Anterior cingulate cortex (tissue), 58 donors: ENCODE measurements around the gene PRODH2.

Experiments used
- DNase-seq, 58 donors: peaks; one replicate each; lab custom pipeline; 2025; lab: John Stamatoyannopoulos, UW

PRODH2 gene

DNA sequence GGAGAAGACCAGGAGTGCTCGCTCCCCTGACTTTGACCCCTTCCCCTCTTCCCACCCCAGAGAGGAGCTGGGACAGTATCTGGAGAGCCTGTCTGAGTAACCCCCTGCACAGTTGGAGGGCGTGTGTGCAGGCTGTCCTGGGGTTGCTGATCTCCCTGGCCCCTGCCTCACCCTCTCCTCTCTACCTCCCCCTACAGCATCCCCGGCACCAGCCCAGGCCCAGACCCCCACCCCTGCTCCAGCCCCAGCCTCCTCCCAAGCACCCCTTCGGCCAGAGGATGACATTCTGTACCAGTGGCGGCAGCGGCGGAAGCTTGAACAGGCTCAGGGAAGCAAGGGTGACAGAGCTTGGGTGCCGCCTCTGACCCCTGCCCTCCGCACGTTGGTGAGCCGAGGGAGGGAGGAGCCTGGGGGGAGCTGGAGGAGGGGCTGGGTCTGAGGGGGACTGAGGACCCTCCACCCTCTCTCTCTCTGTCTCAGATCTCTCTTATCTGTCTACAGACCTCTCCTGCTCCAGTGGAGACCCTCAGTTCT, 46.0 kb downstream of the PRODH2 start:
- DNase-seq, result no peak

DNA sequence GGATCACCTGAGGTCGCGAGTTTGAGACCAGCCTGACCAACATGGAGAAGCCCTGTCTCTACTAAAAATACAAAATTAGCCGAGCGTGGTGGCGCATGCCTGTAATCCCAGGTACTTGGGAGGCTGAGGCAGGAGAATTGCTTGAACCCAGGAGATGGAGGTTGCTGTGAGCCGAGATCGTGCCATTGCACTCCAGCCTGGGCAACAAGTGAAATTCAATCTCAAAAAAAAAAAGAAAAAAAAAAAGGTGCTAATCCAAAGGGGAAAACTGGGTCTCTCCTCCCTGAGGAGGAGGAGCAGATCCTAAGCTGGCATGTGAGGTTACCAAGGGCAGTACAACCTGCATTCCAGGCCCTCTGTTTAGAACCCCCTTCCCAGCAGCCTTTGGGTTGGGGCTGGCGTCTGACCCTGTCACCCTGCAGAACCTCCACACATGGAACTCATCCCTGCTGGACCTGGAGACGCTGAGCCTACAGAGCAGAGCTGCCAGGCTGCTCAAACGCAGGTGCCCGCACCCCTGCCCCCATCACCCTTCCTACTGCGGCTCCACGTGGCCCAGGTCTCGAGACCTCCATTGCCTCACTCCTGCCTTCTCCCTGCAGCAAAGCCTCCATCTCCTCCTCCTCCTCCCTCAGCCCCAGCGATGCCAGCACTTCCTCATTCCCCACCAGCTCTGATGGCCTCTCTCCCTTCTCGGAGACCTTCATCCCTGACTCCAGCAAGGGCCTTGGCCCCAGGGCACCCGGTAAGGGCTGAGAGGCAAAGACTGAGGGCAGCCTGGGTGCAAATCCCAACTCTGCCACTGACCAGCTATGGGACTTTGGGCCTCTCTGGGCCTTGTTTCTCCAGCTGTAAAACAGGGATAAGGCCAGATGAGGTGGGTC, 48.0 kb downstream of the PRODH2 start:
- DNase-seq, result no peak

DNA sequence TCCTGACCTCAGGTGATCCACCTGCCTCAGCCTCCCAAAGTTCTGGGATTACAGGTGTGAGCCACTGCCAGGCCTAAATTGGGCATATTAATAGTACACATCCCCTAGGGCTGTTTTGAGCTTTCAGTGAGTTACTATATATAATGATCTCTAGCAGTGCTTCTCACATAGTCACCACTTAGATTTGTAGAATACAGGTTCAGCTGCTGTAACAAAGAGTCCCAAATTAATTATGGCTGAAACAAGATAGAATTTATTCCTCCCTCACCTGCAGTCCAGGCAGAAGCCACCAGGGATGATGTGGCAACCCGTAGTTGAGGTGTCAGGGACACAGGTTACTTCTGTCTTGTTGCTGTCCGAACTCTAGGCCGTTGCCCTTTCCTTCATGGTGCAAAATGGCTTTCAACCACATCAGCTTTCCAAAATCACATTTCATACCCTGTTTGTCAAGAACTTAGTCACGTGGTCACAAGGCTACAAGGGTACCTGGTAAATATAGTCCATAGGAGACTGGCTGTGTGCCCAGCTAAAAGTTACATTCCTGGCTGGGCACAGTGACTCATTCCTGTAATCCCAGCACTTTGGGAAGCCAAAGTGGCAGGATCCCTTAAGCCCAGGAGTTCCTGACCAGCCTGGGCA, 51.8 kb downstream of the PRODH2 start:
- no peak for DNase-seq

DNA sequence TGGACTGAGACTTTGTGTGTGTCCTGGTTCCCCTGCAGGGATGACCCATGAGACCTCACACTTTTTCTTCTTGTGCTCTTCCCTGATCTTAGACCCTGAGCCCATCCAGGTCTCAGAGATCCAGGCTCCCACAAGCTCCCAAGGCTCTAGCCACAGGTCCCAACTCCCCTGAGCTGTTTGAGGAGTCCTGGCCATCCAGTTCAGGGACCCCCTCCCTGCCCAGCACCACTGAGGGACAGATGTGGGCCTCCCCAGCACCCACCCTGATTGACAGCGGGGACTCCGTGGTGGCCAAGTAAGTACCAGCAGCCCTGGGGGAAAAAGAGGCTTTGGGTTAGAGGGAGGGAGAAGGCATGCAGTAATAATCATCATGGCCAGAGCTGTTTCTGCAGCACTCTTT, 52.9 kb downstream of the PRODH2 start:
- DNase-seq, result no peak

DNA sequence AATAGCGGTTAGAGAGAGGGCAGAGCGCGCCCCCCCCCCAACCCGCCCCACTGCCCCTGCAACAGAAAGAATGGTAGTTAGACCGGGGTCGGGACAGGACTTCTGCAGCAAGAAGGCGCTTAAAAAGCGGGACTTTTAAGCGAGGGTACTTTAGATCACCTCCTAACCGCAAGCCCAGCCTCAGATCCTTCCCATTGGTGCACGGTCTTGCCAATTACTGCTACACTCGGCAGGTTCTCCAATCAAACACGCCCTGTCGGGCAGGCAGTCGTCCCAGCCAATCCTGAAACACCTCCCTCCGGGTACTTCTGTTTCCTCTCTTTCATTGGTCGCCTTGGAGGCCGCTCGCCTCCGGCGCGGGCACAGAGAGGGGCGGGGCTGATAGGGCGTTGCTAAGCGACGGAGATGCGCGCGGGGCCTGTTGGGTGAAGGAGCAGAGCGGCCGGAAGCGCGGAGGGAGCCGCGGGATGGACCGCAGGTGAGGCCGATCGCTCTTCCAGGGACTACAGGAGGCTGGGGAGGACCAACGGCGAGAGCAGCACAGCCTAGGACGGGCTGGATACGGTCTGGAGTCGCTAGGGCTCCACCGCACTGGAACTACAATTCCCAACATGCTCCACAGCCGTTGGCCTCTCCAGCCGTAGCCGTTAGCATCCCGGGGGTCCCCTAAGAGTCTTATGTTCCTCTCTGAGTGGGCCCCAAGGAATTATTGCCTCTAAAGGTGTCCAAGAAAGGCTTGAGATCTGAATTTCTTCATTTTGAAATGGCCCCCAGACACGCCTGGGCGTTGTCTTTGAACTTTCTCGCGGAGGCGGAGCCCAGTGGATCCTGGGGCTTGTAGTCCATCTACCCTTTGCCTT, 54.7 kb downstream of the PRODH2 start, which contains the start of gene PROSER3:
TSS of gene PROSER3 (plus strand) at position 428 of the 860 bp plus-strand sequence. CDS start at position 468, 40 bp downstream.
- DNase-seq, result peak; percentile 71 to 99 (median 98)

DNA sequence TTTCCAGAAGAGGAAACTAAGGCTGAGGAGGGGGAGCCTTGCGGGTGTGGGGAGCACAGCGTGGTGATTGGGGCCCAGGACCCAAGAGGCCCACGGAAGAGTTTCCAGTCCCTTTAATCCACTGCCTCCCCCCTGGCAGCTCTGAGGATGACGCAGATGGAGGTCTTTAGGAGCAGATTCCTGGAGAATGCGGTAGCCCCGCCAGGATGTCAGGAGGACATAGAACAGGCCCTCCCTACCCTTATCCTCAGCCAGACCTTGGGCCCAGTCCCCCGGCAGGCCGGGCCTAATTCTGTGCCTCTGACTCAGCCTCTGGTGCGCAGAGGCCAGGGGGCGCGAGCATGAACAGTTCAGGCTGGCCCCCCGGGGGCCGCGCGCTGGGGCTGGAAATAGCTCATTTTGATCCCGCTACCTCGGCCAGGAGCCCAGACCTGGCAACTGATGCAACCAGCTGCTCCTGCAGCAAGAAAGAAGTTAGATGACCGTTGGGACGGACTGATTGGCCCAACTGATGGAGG, 55.4 kb downstream of the PRODH2 start:
- DNase-seq, result peak in 32 of 58 donors; percentile 52 to 85 (median 72)

DNA sequence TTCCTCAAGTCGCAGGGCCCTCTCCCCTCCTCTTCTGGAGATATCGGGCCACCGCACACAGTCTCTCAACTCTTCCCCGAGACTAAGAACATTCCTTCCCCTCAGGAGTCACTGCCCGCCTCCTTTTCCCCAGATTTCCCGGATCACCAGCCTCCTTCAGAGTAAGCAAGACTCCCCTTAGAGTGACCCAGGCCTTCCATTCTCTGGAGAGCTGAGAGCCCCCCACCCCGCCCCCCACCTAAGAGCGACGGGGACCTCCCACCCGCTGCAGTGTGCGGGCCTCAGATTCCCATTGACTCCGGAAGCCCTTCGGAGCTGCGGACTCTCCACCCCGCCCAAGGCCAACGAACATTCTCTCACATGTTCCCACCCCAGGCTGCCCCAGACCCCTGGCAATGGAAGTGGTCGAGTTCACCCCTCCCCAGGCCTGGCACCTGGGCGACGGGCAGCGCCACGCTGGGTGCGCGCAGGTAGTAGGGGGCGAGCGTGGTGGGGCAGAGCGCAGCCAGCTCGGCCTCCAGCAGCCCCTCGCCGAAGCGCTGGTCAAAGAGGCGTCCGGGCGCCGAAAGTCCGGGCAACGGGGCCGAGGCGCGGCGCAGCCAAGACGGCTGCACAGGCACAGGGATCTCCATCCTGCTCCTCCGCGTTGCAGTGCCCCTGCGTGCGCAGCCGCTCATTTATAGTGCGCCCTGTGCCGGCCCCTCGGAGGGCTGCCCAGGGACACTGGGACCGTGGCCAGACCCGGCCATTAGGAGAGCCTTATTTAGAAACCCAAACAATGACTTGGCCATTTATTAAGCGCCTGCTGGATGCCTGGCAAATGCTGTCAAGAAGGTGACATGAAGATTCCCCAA, 56.0 kb downstream of the PRODH2 start, which contains the start of gene HSPB6:
TSS of gene HSPB6 (minus strand) at position 653 of the 854 bp plus-strand sequence. CDS start at position 632, 21 bp downstream.
- peak in 24 of 58 donors; percentile 13 to 52 (median 26) for DNase-seq

DNA sequence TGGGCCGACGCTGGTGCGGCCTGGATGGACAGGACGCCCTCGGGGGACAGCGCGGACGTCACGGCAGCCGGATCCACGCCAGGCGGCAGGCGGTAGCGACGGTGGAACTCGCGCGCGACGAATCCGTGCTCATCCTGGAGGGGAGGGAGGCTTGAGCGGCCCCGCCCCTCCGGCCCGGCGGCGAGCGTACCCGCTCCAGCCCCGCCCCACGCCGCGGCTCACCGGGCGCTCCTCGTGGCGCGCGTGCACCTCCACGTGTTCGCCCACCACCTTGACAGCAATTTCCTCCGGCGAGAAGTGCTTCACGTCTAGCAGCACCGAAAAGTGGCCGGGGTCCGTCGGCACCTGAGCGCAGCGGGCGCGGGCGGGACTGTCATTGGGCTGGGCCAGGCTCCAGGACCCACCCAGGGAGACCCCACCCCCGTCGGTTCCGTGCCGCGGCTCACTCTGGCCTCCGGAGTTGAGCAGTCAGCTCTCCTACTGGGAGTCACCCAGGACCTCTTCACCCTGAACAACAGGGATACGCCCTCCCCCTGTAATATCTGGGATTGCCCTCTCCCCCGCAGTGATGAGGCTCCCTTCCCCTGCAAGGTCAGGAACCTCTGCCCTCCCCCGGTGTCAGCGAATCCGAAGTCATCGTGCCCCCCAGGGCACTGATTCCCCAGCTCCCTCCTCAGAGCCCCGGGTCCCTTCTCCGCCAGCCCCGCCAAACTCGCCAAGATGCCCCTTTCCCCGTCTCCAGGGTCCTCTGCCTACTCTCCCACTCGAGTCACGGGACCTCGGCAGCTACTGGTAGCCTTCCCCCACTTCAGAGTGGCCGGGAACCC, 56.9 kb downstream of the PRODH2 start:
- DNase-seq, result no peak

DNA sequence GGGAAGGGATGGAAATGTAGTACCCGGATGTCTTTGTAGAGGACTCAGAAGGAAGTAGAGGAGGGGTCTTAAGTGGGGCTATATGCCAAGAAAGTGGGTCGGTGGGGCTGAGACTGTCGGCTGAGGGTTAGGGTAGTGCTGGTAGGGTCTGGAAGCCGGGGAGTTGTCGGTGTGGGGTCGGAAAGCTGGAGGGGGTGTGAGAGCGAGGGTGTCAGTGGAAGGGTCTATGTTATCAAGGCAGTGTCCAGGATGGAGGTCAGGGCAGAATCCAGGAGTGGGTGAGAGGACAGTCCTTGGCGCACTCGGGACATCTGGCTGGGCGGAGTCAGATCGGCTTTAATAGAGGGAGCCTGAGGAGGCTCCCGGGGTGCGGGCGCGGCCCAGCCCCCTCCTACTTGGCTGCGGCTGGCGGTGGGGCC, 57.5 kb downstream of the PRODH2 start:
- no peak for DNase-seq

DNA sequence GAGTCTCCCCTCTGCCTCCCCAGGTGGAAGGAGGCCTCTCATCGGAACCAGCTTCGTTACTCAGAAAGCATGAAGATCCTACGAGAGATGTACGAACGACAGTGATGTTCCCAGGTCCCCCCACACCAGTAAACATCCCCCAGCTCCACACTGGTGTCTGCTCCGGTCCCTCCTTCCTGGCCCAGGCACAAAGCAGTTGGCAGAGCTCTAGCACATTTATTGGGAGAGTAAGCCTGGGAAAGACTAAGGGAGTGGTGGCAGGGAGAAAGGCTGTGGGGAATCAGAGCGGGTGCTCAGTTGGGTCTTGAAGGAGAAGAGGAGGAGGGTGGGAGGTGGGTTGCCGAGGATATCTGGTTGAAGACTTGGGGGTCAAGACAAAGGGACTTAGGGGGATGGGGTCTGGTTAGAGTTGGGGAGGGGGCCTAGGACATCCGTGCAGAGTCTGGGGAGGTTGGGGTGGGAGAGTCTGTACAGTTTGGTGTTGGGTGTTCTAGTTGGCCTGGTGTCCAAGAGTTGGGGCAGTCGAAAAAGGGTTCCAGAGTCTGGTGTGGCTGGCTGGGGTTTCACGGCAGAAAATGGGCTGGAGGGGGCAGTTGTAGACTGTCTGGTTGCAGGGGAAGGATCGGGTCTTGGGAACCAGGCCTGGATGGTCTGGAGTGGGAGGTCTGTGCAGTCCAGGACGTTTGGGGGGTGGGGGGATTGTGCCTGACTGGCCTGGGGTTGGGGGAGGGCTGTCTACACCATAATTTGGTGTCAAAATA, 58.1 kb downstream of the PRODH2 start:
- no peak for DNase-seq

DNA sequence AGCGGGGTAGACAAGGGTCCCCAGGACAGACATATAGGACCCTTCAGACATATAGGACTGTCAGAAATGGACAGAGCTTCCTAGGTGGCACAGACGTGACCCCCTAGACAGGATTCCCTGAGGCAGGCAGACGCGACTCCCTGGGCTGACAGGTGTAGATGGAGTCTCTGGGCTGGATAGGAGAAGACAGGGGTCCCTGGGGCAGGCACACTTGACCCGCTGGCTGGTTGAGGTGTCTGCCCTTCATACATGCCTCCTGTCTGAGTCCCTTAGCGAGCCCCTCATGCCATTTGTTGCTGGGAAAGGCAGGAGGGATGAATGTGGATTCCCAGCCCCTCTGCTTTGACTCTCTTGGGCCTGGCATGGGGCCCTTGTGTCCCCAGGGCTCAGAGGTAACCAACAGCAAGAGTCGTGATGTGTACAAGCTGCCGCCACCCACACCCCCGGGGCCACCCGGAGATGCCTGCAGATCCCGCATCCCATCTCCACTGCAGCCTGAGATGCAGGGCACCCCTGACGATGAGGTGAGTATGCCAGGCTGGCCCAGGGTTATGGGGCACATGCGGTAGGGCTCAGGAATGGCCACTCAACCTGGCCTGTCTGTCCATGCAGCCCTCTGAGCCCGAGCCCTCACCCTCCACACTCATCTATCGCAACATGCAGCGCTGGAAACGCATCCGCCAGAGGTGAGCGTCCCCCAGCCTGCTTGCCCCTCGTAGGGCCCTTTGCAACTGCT, 58.8 kb downstream of the PRODH2 start:
- no peak for DNase-seq

DNA sequence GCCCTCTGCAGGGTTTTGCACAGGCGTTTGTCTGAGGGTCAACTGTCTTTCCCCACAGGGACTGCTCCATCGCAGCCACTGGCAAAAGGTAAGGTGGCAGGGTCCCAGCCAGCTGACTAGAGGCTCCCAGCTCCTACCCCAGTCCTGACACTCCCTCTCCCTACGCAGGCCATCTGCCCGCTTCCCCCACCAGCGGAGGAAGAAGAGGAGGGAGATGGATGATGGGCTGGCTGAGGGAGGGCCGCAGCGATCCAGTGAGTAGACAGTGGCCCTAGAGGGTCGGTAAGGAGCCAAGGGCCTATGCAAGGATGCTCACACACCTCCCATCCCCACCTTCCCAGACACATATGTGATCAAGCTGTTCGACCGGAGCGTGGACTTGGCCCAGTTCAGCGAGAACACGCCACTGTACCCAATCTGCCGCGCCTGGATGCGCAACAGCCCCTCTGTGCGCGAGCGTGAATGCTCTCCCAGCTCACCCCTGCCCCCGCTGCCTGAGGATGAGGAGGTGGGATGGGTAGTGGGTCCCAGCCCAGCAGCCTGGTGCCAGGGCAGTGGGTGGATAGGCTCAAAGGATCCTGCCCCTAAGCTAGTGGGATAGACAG, 59.8 kb downstream of the PRODH2 start:
- no peak for DNase-seq

DNA sequence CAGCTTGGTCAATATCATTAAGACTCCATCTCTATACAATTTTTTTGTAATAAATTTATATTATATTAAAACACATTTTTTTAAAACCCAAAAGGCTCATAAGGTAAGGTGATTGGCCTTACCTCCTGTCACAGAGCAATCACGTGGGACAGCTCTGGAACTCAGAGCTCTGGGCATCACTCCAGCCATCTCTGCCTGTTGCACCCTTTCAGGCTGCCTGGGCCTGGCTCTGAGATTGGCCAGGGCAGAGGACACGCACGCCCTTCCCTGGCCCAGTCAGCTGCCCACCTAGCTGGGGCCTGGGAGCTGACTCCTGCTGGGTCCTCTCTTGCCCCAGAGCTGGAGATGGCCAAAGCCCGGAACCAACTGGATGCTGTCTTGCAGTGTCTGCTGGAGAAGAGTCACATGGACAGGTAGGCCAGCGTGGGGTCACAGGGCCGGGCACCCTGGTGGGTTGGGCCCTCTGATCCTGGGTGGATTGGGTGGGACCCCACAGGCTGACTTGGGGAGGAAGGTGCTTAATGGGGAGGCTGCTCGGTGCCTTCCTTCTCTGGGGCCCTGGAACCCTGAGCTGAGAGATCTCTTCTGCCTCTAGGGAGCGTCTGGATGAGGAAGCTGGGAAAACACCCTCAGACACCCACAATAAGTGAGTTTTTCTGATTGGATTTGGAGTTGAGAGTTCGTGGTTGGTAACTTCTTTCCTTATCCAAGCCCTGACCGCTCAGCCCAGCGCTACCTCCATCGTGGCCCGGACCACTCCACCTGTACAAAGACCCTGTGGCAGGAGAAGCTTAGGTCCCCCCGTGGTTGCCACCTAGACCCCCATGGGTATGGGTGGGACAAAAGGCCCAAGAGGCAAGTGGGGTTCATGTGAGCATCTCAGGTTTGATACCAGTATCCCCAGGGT, 60.6 kb downstream of the PRODH2 start:
- no peak for DNase-seq

DNA sequence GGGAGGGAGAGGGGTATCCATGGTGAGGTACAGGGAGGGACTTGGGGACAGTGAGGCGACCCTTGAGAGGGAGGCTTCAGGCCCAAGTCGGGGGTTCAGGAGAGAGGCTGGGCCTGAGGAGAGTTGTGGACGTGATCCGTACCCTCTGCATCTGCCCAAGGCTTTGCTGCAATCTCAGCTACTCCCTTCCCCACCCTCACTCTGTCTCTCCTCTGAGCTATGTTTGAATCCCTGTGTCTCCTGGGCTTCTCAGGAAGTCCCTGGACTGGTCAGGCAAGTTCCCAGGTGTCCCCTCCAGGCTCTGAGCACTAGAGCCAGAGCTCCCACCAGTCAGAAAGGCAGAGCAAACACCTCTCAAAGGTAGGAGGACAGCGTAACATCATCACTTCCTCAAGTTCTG, 62.5 kb downstream of the PRODH2 start:
- no peak for DNase-seq
